GM12891 (cell line): Measurements from ENCODE around the gene IL10RA.

Experiments used
- POLR2A ChIP-seq: IDR thresholded peaks from 2 replicates; pipeline ENCODE4 v1.6.1; 2011; ENCODE audit warnings: low read depth, low read length, control low read depth
- POLR2AphosphoS5 ChIP-seq: IDR thresholded peaks from 2 replicates; pipeline ENCODE4 v1.6.1; 2011; ENCODE audit warnings: low read depth, low read length, control low read depth
- POU2F2 ChIP-seq: IDR thresholded peaks from 2 replicates; pipeline ENCODE4 v1.6.1; 2011; ENCODE audit warnings: low read depth, mild to moderate bottlenecking, control low read depth, low read length, moderate library complexity
- SPI1 ChIP-seq: IDR thresholded peaks from 2 replicates; pipeline ENCODE4 v1.6.1; 2011; ENCODE audit warnings: low read depth, low read length, control low read depth
- TAF1 ChIP-seq: IDR thresholded peaks from 2 replicates; pipeline ENCODE4 v1.6.1; 2011; ENCODE audit warnings: low read depth, low read length, control low read depth

DNA sequence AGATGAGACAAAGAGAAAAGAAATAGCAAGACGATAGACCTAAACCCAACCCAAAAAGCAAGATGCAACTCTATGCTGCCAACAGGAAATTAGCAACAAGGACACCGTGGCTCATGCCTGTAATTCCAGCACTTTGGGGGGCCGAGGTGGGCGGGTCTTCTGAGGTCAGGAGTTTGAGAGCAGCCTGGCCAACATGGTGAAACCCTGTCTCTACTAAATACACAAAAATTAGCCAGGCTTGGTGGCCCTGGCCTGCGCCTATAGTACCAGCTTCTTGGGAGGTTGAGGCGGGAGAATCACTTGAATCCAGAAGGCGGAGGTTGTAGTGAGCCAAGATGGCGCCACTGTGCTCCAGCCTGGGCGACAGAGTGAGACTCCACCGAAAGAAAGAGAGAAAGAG is 24.3 kb upstream of the IL10RA start:
- TF ChIP-seq POLR2A (no peak), POLR2AphosphoS5 (no peak), TAF1 (no peak), SPI1 (no peak), POU2F2 (no peak)
